Sigmoid colon (tissue), 7 donors: ENCODE data around the gene TENM3. TPM values are rescaled to one million over a fixed set of nuclear protein-coding genes. Genes with fewer than 3 reads are reported as not detected.

Source experiments
- DNase-seq: peaks from one replicate; pipeline ENCODE4 v3.0.0-alpha.2; 2019
- H3K27ac ChIP-seq, 4 donors: fragments of 200-600 bp; sonication (generic); one replicate each; pipeline ENCODE4 v1.5.1; 2016 to 2019; ENCODE audit warnings: mild to moderate bottlenecking in 1 of 4
- H3K27me3 ChIP-seq, 3 donors: fragments of 200-600 bp; sonication (generic); one replicate each; pipeline ENCODE4 v1.5.1; 2019; ENCODE audit warnings: mild to moderate bottlenecking in 1 of 3
- H3K36me3 ChIP-seq, 4 donors: fragments of 200-600 bp; sonication (generic); one replicate each; pipeline ENCODE4 v1.5.1; 2016 to 2019
- H3K4me1 ChIP-seq, 4 donors: fragments of 200-600 bp; sonication (generic); one replicate each; pipeline ENCODE4 v1.5.1; 2017 to 2019
- H3K4me3 ChIP-seq, 4 donors: fragments of 200-600 bp; sonication (generic); one replicate each; pipeline ENCODE4 v1.5.1; 2017 to 2019; ENCODE audit warnings: mild to moderate bottlenecking in 2 of 4, moderate library complexity in 1 of 4
- H3K9me3 ChIP-seq, 4 donors: fragments of 200-600 bp in 3 of 4; sonication (generic) in 3 of 4; one replicate each; pipeline versions ENCODE4 v1.5.1 to v1.6.1; 2013 to 2019
- CTCF ChIP-seq, 4 experiments: fragments of 450-650 bp in 3 of 4; fragments of 200-600 bp in 1 of 4; IDR thresholded peaks; one replicate each; pipeline ENCODE4 v1.5.1; 2016 to 2019; ENCODE audit warnings: antibody characterized with exemption in 4 of 4, mild to moderate bottlenecking in 3 of 4, moderate library complexity in 2 of 4
- EP300 ChIP-seq, 4 donors: sonication (generic); formaldehyde crosslinking; IDR thresholded peaks; one replicate each; pipeline ENCODE4 v1.6.1; 2017; ENCODE audit warnings: antibody characterized with exemption in 4 of 4
- POLR2A ChIP-seq, 2 donors: fragments of 450-650 bp; IDR thresholded peaks; one replicate each; pipeline ENCODE4 v1.6.1; 2016; ENCODE audit warnings: antibody characterized with exemption in 2 of 2, mild to moderate bottlenecking in 2 of 2, moderate library complexity in 2 of 2
- POLR2AphosphoS5 ChIP-seq, 4 donors: sonication (generic); formaldehyde crosslinking; IDR thresholded peaks; one replicate each; pipeline ENCODE4 v1.6.1; 2017; ENCODE audit warnings: antibody characterized with exemption in 4 of 4
- WGBS, 2 donors: extraction: QIAGEN DNeasy Blood & Tissue Kit; methylation state at CpG; one replicate each; pipeline ENCODE4 v1.1.7; 2013; 5-methylcytosine and 5-hydroxymethylcytosine counted together
- intact Hi-C: fragments of 100-400 bp; cut with DNase I; formaldehyde crosslinking; loops from one replicate; pipeline ENCODE4 v1.15.1; 2023
- polyA plus RNA-seq, 3 donors: library from polyadenylated mRNA; stranded (reverse); fragments of 200-250 nt; gene quantifications; one replicate each; pipeline ENCODE4 v1.2.3, GENCODE V29; 2013
- total RNA-seq, 4 donors: library from RNA; depleted of rRNA; stranded (reverse); fragments of >200 nt; gene quantifications; one replicate each; pipeline ENCODE4 v1.1.0, GENCODE V29; 2016
- donor health status: healthy with polysubstance abuse.
- donor health status: Bipolar disorder and iron deficiency.
- donor health status: healthy.

The TENM3 gene
- total and polyA plus RNA-seq, 7 donors: 0.60 to 82.3 (median 37.8) TPM; not detected in 1

- Histone ChIP-seq H3K36me3 (peaks cover 0 to 10% (median 0%) of the 10 kb centered on the region in 4 donors), H3K9me3 (no peaks in the 10 kb centered on the region), H3K27me3 (no peaks in the 10 kb centered on the region), H3K4me1 (no peaks in the 10 kb centered on the region), H3K27ac (no peak overlapping the region), H3K4me3 (no peak overlapping the region)
- intact Hi-C loops: no loop called here
- 87 to 93% methylated on average over 2 of the region's 2 CpGs for WGBS, 2 donors
- DNase-seq: no peak
- TF ChIP-seq POLR2A (IDR thresholded peaks at IDR 0.05) (no peak), EP300 (IDR thresholded peaks at IDR 0.05) (no peak), POLR2AphosphoS5 (IDR thresholded peaks at IDR 0.05) (no peak), CTCF (IDR thresholded peaks at IDR 0.05) (no peak)
Measured at GRCh38 chr4:182694551-182694950, 451.3 kb downstream of the TENM3 start.

DNA sequence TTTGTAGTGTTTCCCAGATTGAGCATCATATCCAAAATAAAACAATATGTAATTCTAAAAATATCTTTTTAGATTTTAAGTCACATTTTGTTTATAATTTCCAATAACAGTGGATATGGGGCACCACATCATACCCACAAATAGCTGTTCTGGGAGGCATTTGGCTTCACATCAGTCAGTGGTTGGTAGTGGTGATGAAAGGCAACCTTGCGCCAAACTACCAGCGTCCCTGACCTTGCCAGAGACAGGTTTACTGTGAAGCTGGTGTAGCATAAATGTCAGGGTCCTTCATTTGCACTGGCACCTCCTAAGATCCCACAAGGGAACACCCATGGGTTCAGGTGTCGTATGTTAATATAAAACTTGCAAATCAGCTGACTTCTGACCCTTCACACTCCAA lies 451.8 kb downstream of the TENM3 start:
- Histone ChIP-seq H3K4me3 (no peak overlapping the region), H3K36me3 (peaks cover 0 to 6% (median 0%) of the 10 kb centered on the region in 4 donors), H3K27ac (no peak overlapping the region), H3K9me3 (no peaks in the 10 kb centered on the region), H3K4me1 (no peaks in the 10 kb centered on the region), H3K27me3 (no peaks in the 10 kb centered on the region)
- no peak for DNase-seq
- TF ChIP-seq EP300 (IDR thresholded peaks at IDR 0.05) (no peak), POLR2A (IDR thresholded peaks at IDR 0.05) (no peak), POLR2AphosphoS5 (IDR thresholded peaks at IDR 0.05) (no peak), CTCF (IDR thresholded peaks at IDR 0.05) (no peak)
- intact Hi-C loops: no loop called here
- 74 to 90% methylated on average over 3 of the region's 3 CpGs for WGBS, 2 donors

DNA sequence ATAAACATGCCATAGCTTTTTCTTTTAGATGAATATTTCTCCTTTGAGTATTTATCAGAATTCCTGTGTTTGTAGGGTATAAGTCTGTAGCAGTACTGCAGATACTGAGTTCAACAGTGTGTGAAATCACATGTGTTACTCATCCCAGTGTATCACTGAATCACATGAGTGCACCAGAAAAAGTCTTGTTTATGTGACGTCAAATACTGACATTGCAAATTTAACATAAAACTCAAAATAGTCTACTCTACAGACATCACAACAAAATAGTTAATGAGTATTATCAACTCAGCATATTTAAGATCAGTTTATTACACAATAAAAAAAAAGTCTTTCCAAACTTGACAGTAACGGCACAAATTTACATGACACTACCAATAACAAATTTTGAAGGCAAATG lies 452.6 kb downstream of the TENM3 start:
- Histone ChIP-seq H3K27me3 (no peaks in the 10 kb centered on the region), H3K36me3 (peaks cover 0 to 4% (median 0%) of the 10 kb centered on the region in 4 donors), H3K9me3 (no peaks in the 10 kb centered on the region), H3K27ac (no peak overlapping the region), H3K4me1 (no peaks in the 10 kb centered on the region), H3K4me3 (no peak overlapping the region)
- WGBS, 2 donors: 61 to 80% methylated on average over 2 of the region's 2 CpGs
- no peak for DNase-seq
- intact Hi-C loops: no loop called here
- no peak for TF ChIP-seq EP300 (IDR thresholded peaks at IDR 0.05)
- no peak for TF ChIP-seq POLR2AphosphoS5 (IDR thresholded peaks at IDR 0.05)
- no peak for TF ChIP-seq POLR2A (IDR thresholded peaks at IDR 0.05)
- TF ChIP-seq CTCF (IDR thresholded peaks at IDR 0.05): no peak

DNA sequence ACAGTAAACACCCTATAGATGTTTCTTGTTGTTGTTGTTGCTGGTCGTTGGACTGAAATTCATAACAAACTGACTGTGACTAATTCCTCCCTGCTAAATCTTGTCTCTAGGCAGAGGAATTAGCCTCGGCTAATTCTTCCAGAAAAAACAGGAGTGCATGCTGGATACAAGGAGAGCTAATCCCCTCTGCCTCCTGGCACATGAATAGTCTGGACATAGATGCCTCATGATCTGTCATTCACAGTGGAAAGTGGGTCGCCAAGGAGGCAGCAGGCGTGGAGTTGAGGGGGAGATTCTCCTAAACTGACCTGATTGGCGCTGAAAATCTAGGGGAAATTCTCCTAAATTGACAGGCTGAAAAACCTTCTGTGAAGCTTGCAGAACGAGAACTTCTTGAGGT lies 453.9 kb downstream of the TENM3 start:
- intact Hi-C loops: no loop called here
- Histone ChIP-seq H3K36me3 (peaks cover 0 to 4% (median 0%) of the 10 kb centered on the region in 4 donors), H3K9me3 (no peaks in the 10 kb centered on the region), H3K4me1 (no peaks in the 10 kb centered on the region), H3K27me3 (no peaks in the 10 kb centered on the region), H3K4me3 (no peak overlapping the region), H3K27ac (no peak overlapping the region)
- DNase-seq: no peak
- 75 to 84% methylated on average over 6 of the region's 6 CpGs for WGBS, 2 donors
- no peak for TF ChIP-seq POLR2A (IDR thresholded peaks at IDR 0.05)
- no peak for TF ChIP-seq POLR2AphosphoS5 (IDR thresholded peaks at IDR 0.05)
- TF ChIP-seq EP300 (IDR thresholded peaks at IDR 0.05): no peak

DNA sequence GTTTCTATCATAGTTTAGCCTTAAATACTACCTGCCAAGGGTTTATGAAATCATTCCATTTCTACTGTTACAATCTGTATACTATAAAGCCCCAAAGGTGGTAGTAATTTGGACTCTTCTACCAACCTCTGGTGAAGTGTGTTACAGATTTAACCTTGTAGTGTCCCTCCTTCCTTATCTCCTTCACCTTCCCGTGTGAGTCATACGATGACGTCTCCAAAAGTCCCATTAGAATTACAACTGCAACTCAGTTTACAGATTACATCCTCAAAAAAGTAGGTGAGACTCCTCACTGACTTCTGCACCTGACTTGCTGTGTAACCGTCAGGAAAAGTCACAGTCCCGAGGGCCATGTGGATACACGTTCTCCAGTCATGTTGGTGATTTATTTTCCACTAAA lies 455.0 kb downstream of the TENM3 start:
- 61 to 84% methylated on average over 6 of the region's 6 CpGs for WGBS, 2 donors
- H3K4me1 ChIP-seq: no peaks in the 10 kb centered on the region
- TF ChIP-seq EP300 (IDR thresholded peaks at IDR 0.05) (no peak), POLR2A (IDR thresholded peaks at IDR 0.05) (no peak), POLR2AphosphoS5 (IDR thresholded peaks at IDR 0.05) (no peak), CTCF (IDR thresholded peaks at IDR 0.05) (no peak)

More for the DNA sequence above, 455.0 kb downstream of the TENM3 start:
- intact Hi-C loops: no loop called here
- no peaks in the 10 kb centered on the region for H3K27me3 ChIP-seq
- no peak overlapping the region for H3K4me3 ChIP-seq
- no peak overlapping the region for H3K27ac ChIP-seq
- H3K36me3 ChIP-seq: peaks cover 0 to 4% (median 0%) of the 10 kb centered on the region in 4 donors
- DNase-seq: no peak
- H3K9me3 ChIP-seq: no peaks in the 10 kb centered on the region
